Peyer's patch (tissue), 4 donors: Measurements from ENCODE around the gene KLF1. TPM values are rescaled to one million over a fixed set of nuclear protein-coding genes. Genes with fewer than 3 reads are reported as not detected.
"Not testable (repeated sequence)": the region's sequence is repeated elsewhere in the genome, so short reads cannot be mapped to it uniquely, and the experiment has no call there.

Source experiments
- DNase-seq, 3 donors: peaks; one replicate each; pipeline ENCODE4 v3.0.0-alpha.2; 2017 to 2019
- H3K27ac ChIP-seq, 4 donors: fragments of 200-600 bp; sonication (generic); one replicate each; pipeline ENCODE4 v1.5.1; 2016 to 2019
- H3K27me3 ChIP-seq, 2 donors: fragments of 200-600 bp; sonication (generic); one replicate each; pipeline ENCODE4 v1.5.1; 2019
- H3K36me3 ChIP-seq, 3 donors: fragments of 200-600 bp; sonication (generic); one replicate each; pipeline ENCODE4 v1.5.1; 2016 to 2019
- H3K4me1 ChIP-seq, 4 donors: fragments of 200-600 bp; sonication (generic); one replicate each; pipeline ENCODE4 v1.5.1; 2016 to 2019
- H3K4me3 ChIP-seq, 4 donors: fragments of 200-600 bp; sonication (generic); 1 replicate in 3 of 4; 2 replicates in 1 of 4; pipeline ENCODE4 v1.5.1; 2016 to 2019; ENCODE audit warnings: mild to moderate bottlenecking in 1 of 4
- H3K9me3 ChIP-seq, 4 donors: fragments of 200-600 bp; sonication (generic); one replicate each; pipeline ENCODE4 v1.5.1; 2016 to 2019; ENCODE audit warnings: mild to moderate bottlenecking in 1 of 4
- POLR2A ChIP-seq, 2 donors: fragments of 450-650 bp; IDR thresholded peaks; one replicate each; pipeline ENCODE4 v1.5.1; 2017; ENCODE audit warnings: antibody characterized with exemption in 2 of 2, mild to moderate bottlenecking in 2 of 2, moderate library complexity in 2 of 2
- total RNA-seq, 4 donors: library from RNA; depleted of rRNA; stranded (reverse); fragments of >200 nt; gene quantifications; one replicate each; pipeline ENCODE4 v1.1.0, GENCODE V29; 2016
- TF ChIP-seq, protein P1 (sequence below), 6 experiments: fragments of 450-650 bp in 4 of 6; fragments of 200-600 bp in 2 of 6; sonication (generic) in 1 of 6; IDR thresholded peaks; one replicate each; pipeline ENCODE4 v1.5.1; 2017 to 2019; ENCODE audit warnings: antibody characterized with exemption in 6 of 6, mild to moderate bottlenecking in 3 of 6, moderate library complexity in 1 of 6

KLF1 gene
- total RNA-seq, 4 donors from 2014 or later, result not detected

DNA sequence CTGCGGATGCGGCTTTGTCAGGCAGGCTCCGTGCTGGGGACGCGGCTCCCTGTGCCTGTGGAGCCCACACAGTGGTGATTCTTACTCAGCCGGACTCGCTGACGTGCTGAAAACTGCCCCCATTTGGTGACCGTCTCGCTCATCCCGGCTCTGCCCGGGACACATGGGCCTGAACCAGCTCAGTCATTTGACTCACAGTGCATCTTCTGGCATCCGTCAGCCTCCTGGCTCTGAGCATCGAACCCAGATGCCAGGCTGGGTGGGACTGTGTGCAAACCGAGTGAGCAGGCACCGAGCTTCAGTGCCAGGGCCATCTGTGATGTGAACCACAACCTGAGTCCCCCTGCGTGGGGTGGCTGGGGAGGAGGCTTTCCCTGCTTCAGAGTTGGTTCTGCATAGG lies 9.5 kb upstream of the KLF1 start:
- Histone ChIP-seq H3K27me3 (no peaks in the 10 kb centered on the region), H3K27ac (no peak overlapping the region), H3K4me1 (peaks cover 0 to 12% (median 9%) of the 10 kb centered on the region in 4 donors), H3K4me3 (no peak overlapping the region), H3K36me3 (peaks cover 0 to 50% (median 0%) of the 10 kb centered on the region in 3 donors), H3K9me3 (no peaks in the 10 kb centered on the region)
- no peak for DNase-seq
- TF ChIP-seq, protein P1, sequence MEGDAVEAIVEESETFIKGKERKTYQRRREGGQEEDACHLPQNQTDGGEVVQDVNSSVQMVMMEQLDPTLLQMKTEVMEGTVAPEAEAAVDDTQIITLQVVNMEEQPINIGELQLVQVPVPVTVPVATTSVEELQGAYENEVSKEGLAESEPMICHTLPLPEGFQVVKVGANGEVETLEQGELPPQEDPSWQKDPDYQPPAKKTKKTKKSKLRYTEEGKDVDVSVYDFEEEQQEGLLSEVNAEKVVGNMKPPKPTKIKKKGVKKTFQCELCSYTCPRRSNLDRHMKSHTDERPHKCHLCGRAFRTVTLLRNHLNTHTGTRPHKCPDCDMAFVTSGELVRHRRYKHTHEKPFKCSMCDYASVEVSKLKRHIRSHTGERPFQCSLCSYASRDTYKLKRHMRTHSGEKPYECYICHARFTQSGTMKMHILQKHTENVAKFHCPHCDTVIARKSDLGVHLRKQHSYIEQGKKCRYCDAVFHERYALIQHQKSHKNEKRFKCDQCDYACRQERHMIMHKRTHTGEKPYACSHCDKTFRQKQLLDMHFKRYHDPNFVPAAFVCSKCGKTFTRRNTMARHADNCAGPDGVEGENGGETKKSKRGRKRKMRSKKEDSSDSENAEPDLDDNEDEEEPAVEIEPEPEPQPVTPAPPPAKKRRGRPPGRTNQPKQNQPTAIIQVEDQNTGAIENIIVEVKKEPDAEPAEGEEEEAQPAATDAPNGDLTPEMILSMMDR (IDR thresholded peaks at IDR 0.05), result no peak
- TF ChIP-seq POLR2A (IDR thresholded peaks at IDR 0.05), result no peak

DNA sequence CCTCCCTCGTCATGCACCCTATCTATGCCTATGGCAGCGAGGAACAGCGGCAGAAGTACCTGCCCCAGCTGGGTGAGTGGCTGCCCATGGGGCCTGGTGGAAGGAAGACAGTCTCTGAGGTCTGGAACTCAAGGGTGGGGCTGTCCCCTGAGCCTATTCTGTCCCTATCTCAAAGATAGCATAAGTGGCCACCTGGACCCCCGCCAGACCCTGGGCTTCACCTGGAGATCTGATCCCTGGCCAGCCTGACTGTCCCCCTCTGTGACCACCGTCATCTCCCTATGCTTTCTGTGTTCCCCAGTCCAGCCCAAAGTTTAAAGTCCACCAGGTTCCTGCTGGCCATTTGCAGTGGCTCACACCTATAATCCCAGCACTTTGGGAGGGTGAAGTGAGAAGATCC lies 6.6 kb upstream of the KLF1 start:
- TF ChIP-seq, protein P1 (IDR thresholded peaks at IDR 0.05), result no peak
- TF ChIP-seq POLR2A (IDR thresholded peaks at IDR 0.05), result no peak
- Histone ChIP-seq H3K27ac (no peak overlapping the region), H3K9me3 (no peaks in the 10 kb centered on the region), H3K4me3 (no peak overlapping the region), H3K4me1 (peaks cover 0 to 16% (median 12%) of the 10 kb centered on the region in 4 donors), H3K36me3 (peaks cover 0 to 41% (median 0%) of the 10 kb centered on the region in 3 donors), H3K27me3 (no peaks in the 10 kb centered on the region)
- no peak for DNase-seq

DNA sequence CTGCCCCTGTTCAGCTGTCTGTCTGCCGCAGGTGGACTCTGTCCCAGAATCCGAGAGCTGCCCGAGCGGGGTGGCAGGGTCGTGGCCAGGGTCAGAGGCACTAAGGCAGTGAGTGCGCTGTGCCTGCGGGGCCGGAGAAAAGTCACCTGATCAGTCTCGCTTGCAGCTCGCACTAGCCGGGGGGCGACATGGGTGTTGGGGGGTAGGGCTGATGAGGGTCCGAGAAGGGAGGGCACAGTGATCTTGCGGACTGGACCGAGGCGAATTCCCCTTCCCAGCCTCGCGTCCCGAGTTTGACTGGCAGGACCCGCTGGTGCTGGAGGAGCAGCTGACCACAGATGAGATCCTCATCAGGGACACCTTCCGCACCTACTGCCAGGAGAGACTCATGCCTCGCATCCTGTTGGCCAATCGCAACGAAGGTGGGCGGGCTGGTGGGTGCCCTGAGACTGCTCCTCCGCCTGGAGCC lies 4.6 kb upstream of the KLF1 start:
- Histone ChIP-seq H3K27me3 (no peaks in the 10 kb centered on the region), H3K9me3 (no peaks in the 10 kb centered on the region), H3K4me1 (peaks cover 0 to 16% (median 12%) of the 10 kb centered on the region in 4 donors), H3K27ac (peak overlapping the region; percentile 82 to 84 (median 82)), H3K36me3 (peaks cover 0 to 25% (median 0%) of the 10 kb centered on the region in 3 donors), H3K4me3 (peak overlapping the region; percentile 81 to 95 (median 94))
- no peak for TF ChIP-seq POLR2A (IDR thresholded peaks at IDR 0.05)
- TF ChIP-seq, protein P1 (IDR thresholded peaks at IDR 0.05), result no peak
- DNase-seq, result peak in 1 of 3 donors; percentile 57

DNA sequence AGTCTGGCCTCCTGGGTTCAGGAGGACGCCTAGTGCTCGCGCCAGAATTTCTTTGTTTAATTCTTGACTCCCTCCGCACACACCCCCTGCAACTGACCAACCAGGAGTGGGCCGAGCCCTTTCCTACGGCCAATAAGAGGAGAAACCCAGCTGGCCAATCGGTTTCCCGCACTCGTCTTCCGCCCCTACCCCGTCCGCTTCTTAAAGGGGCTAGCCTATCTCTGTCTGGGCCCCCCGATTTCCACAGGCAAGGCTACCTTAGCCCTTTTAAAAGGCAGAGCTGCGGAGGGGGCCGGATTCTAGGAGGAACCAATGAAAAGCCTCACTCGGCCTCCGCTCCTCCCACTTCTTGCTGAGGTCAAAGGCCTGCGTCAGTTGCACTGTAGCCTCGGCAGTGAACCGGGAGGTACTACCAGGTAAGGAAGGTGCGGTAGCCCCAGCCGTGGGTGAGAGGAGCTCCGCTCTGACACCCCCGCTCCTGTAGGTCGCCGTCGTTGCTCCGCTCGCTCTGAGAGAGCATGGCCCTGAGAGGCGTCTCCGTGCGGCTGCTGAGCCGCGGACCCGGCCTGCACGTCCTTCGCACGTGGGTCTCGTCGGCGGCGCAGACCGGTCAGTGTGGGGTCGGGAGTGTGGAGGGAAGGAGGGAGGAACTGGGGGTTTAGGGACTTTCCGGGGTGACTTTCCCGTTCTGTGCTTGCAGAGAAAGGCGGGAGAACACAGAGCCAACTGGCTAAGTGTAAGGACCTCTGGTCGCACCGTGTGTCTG lies 4.0 kb upstream of the KLF1 start, which contains the start of gene GCDH:
Gene GCDH, plus strand, starts transcription at position 374 of the 766 bp plus-strand sequence. Its CDS starts 145 bp downstream, at position 519.
- Histone ChIP-seq H3K4me1 (peaks cover 0 to 16% (median 13%) of the 10 kb centered on the region in 4 donors), H3K36me3 (peaks cover 0 to 19% (median 0%) of the 10 kb centered on the region in 3 donors), H3K4me3 (peak within 1 kb of the TSS; percentile 81 to 95 (median 94)), H3K27me3 (peaks cover 0 to under 1% of the 10 kb centered on the region in 2 donors), H3K27ac (peak within 1 kb of the TSS; percentile 82 to 84 (median 82)), H3K9me3 (no peaks in the 10 kb centered on the region)
- DNase-seq, result peak; percentile 96 to 99 (median 97)
- TF ChIP-seq POLR2A (IDR thresholded peaks at IDR 0.05), result peak; percentile 79 to 92
- TF ChIP-seq, protein P1 (IDR thresholded peaks at IDR 0.05), result peak in 2 of 6 experiments; percentile 15 to 34

DNA sequence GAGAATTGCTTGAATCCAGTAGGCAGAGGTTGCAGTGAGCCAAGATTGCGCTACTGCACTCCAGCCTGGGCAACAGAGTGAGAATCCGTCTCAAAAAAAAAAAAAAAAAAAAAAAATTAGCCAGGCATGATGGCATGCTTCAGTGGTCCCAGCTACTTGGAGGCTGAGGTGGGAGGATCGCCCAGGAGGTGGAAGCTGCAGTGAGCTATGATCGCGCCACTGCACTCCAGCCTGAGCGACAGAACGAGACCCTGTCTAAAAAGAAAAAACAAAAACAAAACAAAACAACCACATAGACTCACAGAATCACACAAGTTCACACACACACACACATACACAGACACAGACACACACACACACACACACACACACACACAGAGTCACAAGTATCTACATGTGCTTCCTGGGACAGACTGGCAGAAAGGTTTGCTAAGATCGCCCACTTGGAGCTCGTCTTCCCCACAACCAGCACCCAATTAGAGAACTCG lies 3.3 kb upstream of the KLF1 start:
- H3K27me3 ChIP-seq, DNase-seq, H3K9me3 ChIP-seq: not testable (repeated sequence)
- Histone ChIP-seq H3K36me3 (peaks cover 0 to 17% (median 0%) of the 10 kb centered on the region in 3 donors), H3K27ac (peak overlapping the region; percentile 45 to 84 (median 77)), H3K4me1 (peaks cover 0 to 22% (median 16%) of the 10 kb centered on the region in 4 donors), H3K4me3 (peak overlapping the region; percentile 81 to 95 (median 94))
